H1 (cell line): ENCODE measurements around the gene IL36G. TPM values are rescaled to one million over a fixed set of nuclear protein-coding genes. Genes with fewer than 3 reads are reported as not detected.

ENCODE experiments used
- CTCF ChIA-PET: fragments of 300-600 bp; sonication (Branson Sonifier 250); formaldehyde crosslinking; loops from one replicate; lab custom pipeline; 2021; ENCODE audit not compliant: partially characterized antibody; lab: Charles Lee
- POLR2A ChIA-PET: fragments of 300-600 bp; sonication (Branson Sonifier 250); formaldehyde crosslinking; loops from one replicate; lab custom pipeline; 2021; ENCODE audit warnings: inconsistent platforms; ENCODE audit not compliant: partially characterized antibody; lab: Charles Lee
- DNase-seq, 2 experiments: peaks; one replicate each; pipeline versions ENCODE4 v3.0.0 to v3.0.0-alpha.2; 2010 to 2022; ENCODE audit warnings: low spot score in 2 of 2, low read depth in 1 of 2, mixed read lengths in 1 of 2
- FAIRE-seq: peaks from 2 replicates; lab custom pipeline; 2011; peaks lifted over from hg19 to GRCh38; lab: Jason Lieb, UNC
- H2AFZ ChIP-seq: 2 replicates; pipeline ENCODE4 v1.8.1; 2012; ENCODE audit warnings: low read length, inconsistent platforms
- H2AK5ac ChIP-seq: 2 replicates; pipeline ENCODE4 v1.6.1; 2013; ENCODE audit warnings: low read depth, low read length
- H2BK120ac ChIP-seq: replicated peaks from 2 replicates; pipeline ENCODE3; 2013; ENCODE audit warnings: low read depth, low read length, inconsistent platforms
- H2BK12ac ChIP-seq: 2 replicates; pipeline ENCODE4 v1.6.1; 2013; ENCODE audit warnings: low read depth, low read length
- H2BK15ac ChIP-seq: 2 replicates; pipeline ENCODE4 v1.6.1; 2013; ENCODE audit warnings: low read length
- H2BK20ac ChIP-seq: 2 replicates; pipeline ENCODE4 v1.6.1; 2013; ENCODE audit warnings: low read length
- H2BK5ac ChIP-seq: 2 replicates; pipeline ENCODE4 v1.6.1; 2013; ENCODE audit warnings: low read depth, low read length
- H3K14ac ChIP-seq: 2 replicates; pipeline ENCODE4 v1.6.1; 2013; ENCODE audit warnings: inconsistent platforms; ENCODE audit not compliant: insufficient read length
- H3K18ac ChIP-seq: 2 replicates; pipeline ENCODE4 v1.6.1; 2013; ENCODE audit warnings: low read length; ENCODE audit errors: extremely low read depth
- H3K23ac ChIP-seq: 2 replicates; pipeline ENCODE4 v1.6.1; 2013; ENCODE audit warnings: inconsistent platforms; ENCODE audit not compliant: insufficient read length
- H3K23me2 ChIP-seq: 2 replicates; pipeline ENCODE4 v1.6.1; 2013; ENCODE audit warnings: low read depth, low read length
- H3K27ac ChIP-seq: 2 replicates; pipeline ENCODE4 v1.6.1; 2011; ENCODE audit warnings: low read depth, low read length, inconsistent platforms
- H3K27me3 ChIP-seq, 4 experiments: replicated peaks in 1 of 4; 1 replicate in 1 of 4; 2 replicates in 3 of 4; pipeline versions ENCODE4 v1.6.1 to v1.8.1; 2011 to 2013; ENCODE audit warnings: low read length in 3 of 4, mild to moderate bottlenecking in 3 of 4, inconsistent platforms in 2 of 4, mixed read lengths in 2 of 4, moderate library complexity in 1 of 4; ENCODE audit not compliant: control insufficient read depth in 3 of 4, insufficient read depth in 3 of 4; ENCODE audit errors: extremely low read depth in 1 of 4
- H3K36me3 ChIP-seq, 4 experiments: 2 replicates each; pipeline versions ENCODE4 v1.6.1 to v1.8.1; 2011 to 2013; ENCODE audit warnings: mild to moderate bottlenecking in 4 of 4, low read length in 3 of 4, moderate library complexity in 2 of 4, control low read depth in 1 of 4, inconsistent platforms in 1 of 4; ENCODE audit not compliant: insufficient read depth in 4 of 4, control insufficient read depth in 2 of 4
- H3K4ac ChIP-seq: replicated peaks from 2 replicates; pipeline ENCODE3; 2013; ENCODE audit warnings: low read length, low read depth, mixed read lengths, inconsistent platforms; ENCODE audit not compliant: insufficient read length
- H3K4me1 ChIP-seq, 4 experiments: replicated peaks in 1 of 4; 1 replicate in 1 of 4; 2 replicates in 3 of 4; pipeline versions ENCODE4 v1.6.1 to v1.8.1; 2011 to 2013; ENCODE audit warnings: low read length in 3 of 4, inconsistent platforms in 2 of 4, mixed read lengths in 1 of 4; ENCODE audit not compliant: insufficient read depth in 4 of 4, control insufficient read depth in 3 of 4
- H3K4me2 ChIP-seq, 2 experiments: 2 replicates each; pipeline versions ENCODE4 v1.6.1 to v1.8.1; 2011 to 2013; ENCODE audit warnings: low read depth in 2 of 2, low read length in 2 of 2, control low read depth in 1 of 2, inconsistent platforms in 1 of 2, mild to moderate bottlenecking in 1 of 2; ENCODE audit not compliant: insufficient read depth in 1 of 2
- H3K4me3 ChIP-seq, 4 experiments: fragments of 200-600, 300-600 bp in 1 of 4; sonication (generic), shearing (Covaris generic), sonication (Bioruptor Twin) in 1 of 4; 2 replicates each; pipeline versions ENCODE4 v1.5.1 to v1.8.1; 2011 to 2016; ENCODE audit warnings: low read length in 4 of 4, low read depth in 3 of 4, control low read depth in 2 of 4, inconsistent platforms in 2 of 4, mild to moderate bottlenecking in 2 of 4, mixed read lengths in 1 of 4, moderate library complexity in 1 of 4; ENCODE audit not compliant: insufficient read depth in 2 of 4; ENCODE audit errors: extremely low read depth in 1 of 4
- H3K56ac ChIP-seq: replicated peaks from 2 replicates; pipeline ENCODE3; 2013; ENCODE audit warnings: low read depth, mild to moderate bottlenecking, mixed read lengths, low read length, inconsistent platforms; ENCODE audit not compliant: insufficient read length
- H3K79me1 ChIP-seq: 2 replicates; pipeline ENCODE4 v1.6.1; 2013; ENCODE audit warnings: low read depth, low read length, control low read depth
- H3K79me2 ChIP-seq, 2 experiments: 2 replicates each; pipeline versions ENCODE4 v1.6.1 to v1.8.1; 2012 to 2013; ENCODE audit warnings: low read length in 2 of 2, mild to moderate bottlenecking in 2 of 2, inconsistent platforms in 1 of 2; ENCODE audit not compliant: insufficient read depth in 2 of 2, control insufficient read depth in 1 of 2
- H3K9ac ChIP-seq, 4 experiments: replicated peaks in 1 of 4; 1 replicate in 1 of 4; 2 replicates in 3 of 4; pipeline versions ENCODE4 v1.6.1 to v1.8.1; 2011 to 2013; ENCODE audit warnings: low read depth in 3 of 4, low read length in 3 of 4, control low read depth in 2 of 4, mild to moderate bottlenecking in 2 of 4, moderate library complexity in 2 of 4, inconsistent platforms in 1 of 4; ENCODE audit errors: extremely low read depth in 1 of 4
- H3K9me3 ChIP-seq, 2 experiments: 2 replicates each; pipeline versions ENCODE4 v1.6.1 to v1.8.1; 2012 to 2013; ENCODE audit warnings: mild to moderate bottlenecking in 2 of 2, moderate library complexity in 2 of 2, control low read depth in 1 of 2, inconsistent platforms in 1 of 2, low read depth in 1 of 2, low read length in 1 of 2, mixed read lengths in 1 of 2; ENCODE audit not compliant: insufficient read depth in 2 of 2
- H4K20me1 ChIP-seq, 2 experiments: replicated peaks in 1 of 2; 2 replicates each; pipeline versions ENCODE3 to v1.8.1; 2011 to 2013; ENCODE audit warnings: inconsistent platforms in 2 of 2, low read length in 2 of 2, mild to moderate bottlenecking in 1 of 2; ENCODE audit not compliant: insufficient read depth in 2 of 2, control insufficient read depth in 1 of 2
- H4K5ac ChIP-seq: 2 replicates; pipeline ENCODE4 v1.6.1; 2013; ENCODE audit warnings: low read length, low read depth, mixed read lengths, inconsistent platforms; ENCODE audit not compliant: insufficient read length
- H4K8ac ChIP-seq: 2 replicates; pipeline ENCODE4 v1.8.0; 2013; ENCODE audit warnings: mild to moderate bottlenecking, moderate library complexity, low read length, inconsistent platforms; ENCODE audit not compliant: insufficient read depth; ENCODE audit errors: extremely low read depth
- H4K91ac ChIP-seq: replicated peaks from 2 replicates; pipeline ENCODE3; 2013; ENCODE audit warnings: low read length, mixed read lengths, inconsistent platforms; ENCODE audit not compliant: insufficient read length
- CHD2 ChIP-seq: IDR thresholded peaks from 2 replicates; pipeline ENCODE4 v1.6.1; 2012; ENCODE audit warnings: low read length, improper control_type of control experiment
- EGR1 ChIP-seq: IDR thresholded peaks from 2 replicates; pipeline ENCODE4 v1.6.1; 2011; ENCODE audit warnings: low read depth, low read length, borderline replicate concordance
- RNF2 ChIP-seq: fragments of 200-900, 300-1000 bp; sonication (generic); IDR thresholded peaks from 2 replicates; pipeline ENCODE4 v1.7.1; 2016; ENCODE audit warnings: borderline replicate concordance, low read depth, mild to moderate bottlenecking, antibody characterized with exemption, low read length; ENCODE audit not compliant: poor library complexity, severe bottlenecking; ENCODE audit errors: missing control alignments
- RXRA ChIP-seq: IDR thresholded peaks from 2 replicates; pipeline ENCODE4 v1.6.1; 2011; ENCODE audit warnings: low read depth, mild to moderate bottlenecking, low read length, moderate library complexity; ENCODE audit not compliant: insufficient read depth
- SIRT6 ChIP-seq: IDR thresholded peaks from one replicate; pipeline ENCODE4 v1.7.1; 2012; ENCODE audit warnings: low read length, inconsistent platforms
- TCF12 ChIP-seq: IDR thresholded peaks from 2 replicates; pipeline ENCODE4 v1.6.1; 2011; ENCODE audit warnings: low read depth, mild to moderate bottlenecking, low read length
- WGBS, 2 experiments: shearing (Covaris generic) in 1 of 2; methylation state at CpG; one replicate each; pipeline versions ENCODE4 v1.1.6 to v1.1.7; 2013 to 2015; ENCODE audit warnings: low lambda C conversion rate in 2 of 2, mixed read lengths in 2 of 2, inconsistent platforms in 1 of 2, low coverage in 1 of 2, missing lambda C conversion rate in 1 of 2; ENCODE audit not compliant: insufficient replicate concordance in 2 of 2, insufficient coverage in 1 of 2, insufficient read length in 1 of 2; ENCODE audit errors: extremely low coverage in 1 of 2, missing lambda C conversion rate in 1 of 2; 5-methylcytosine and 5-hydroxymethylcytosine counted together
- polyA plus RNA-seq, 7 experiments: library from polyadenylated mRNA; depleted of rRNA in 3 of 7; stranded (reverse) in 5 of 7; unstranded in 2 of 7; fragments of >200 nt in 5 of 7; fragments of 200-250 nt in 2 of 7; gene quantifications; 1 replicate in 5 of 7; 2 replicates in 1 of 7; 4 replicates in 1 of 7; pipeline versions ENCODE4 v1.2.1 to v1.2.3, GENCODE V29; 2011 to 2013; ENCODE audit warnings: missing spikeins in 2 of 7, mixed read lengths in 2 of 7
- total RNA-seq: library from RNA; stranded (reverse); fragmentation: NEBNext Ultra II Directional; extraction: Animal tissue kit (Norgen Biotek cat#: 25700); gene quantifications from 2 replicates; pipeline ENCODE4 v1.2.1, GENCODE V29; 2021

IL36G gene
- total and polyA plus RNA-seq, 2 of the 8 experiments (the other 6 are each of a cell fraction or from before 2014, with no cell fraction given): 0.39 TPM; not detected in 1

- Histone ChIP-seq H3K56ac (no peak overlapping the region), H4K8ac (no peak overlapping the region), H3K23me2 (no peaks in the 10 kb centered on the region), H2BK120ac (no peak overlapping the region), H2AK5ac (no peak overlapping the region), H3K14ac (no peak overlapping the region), H3K27ac (no peak overlapping the region), H3K4me1 (no peaks in the 10 kb centered on the region), H3K9ac (no peak overlapping the region), H3K23ac (no peak overlapping the region), H2BK20ac (no peak overlapping the region), H3K36me3 (no peaks in the 10 kb centered on the region), H3K4me3 (no peak overlapping the region), H4K91ac (no peak overlapping the region), H2BK15ac (no peak overlapping the region), H4K20me1 (no peaks in the 10 kb centered on the region), H3K4me2 (no peak overlapping the region), H3K4ac (no peak overlapping the region), H2BK5ac (no peak overlapping the region), H2AFZ (no peak overlapping the region), H3K79me1 (no peaks in the 10 kb centered on the region), H4K5ac (no peak overlapping the region), H3K18ac (no peak overlapping the region), H2BK12ac (no peak overlapping the region), H3K27me3 (no peaks in the 10 kb centered on the region; a peak in 1 of 7 replicates), H3K79me2 (no peaks in the 10 kb centered on the region), H3K9me3 (no peaks in the 10 kb centered on the region)
- DNase-seq (no peak), FAIRE-seq (no peak)
- no peak for TF ChIP-seq EGR1
- no peak for TF ChIP-seq RNF2
- TF ChIP-seq SIRT6: no peak
- TF ChIP-seq CHD2: no peak
- no peak for TF ChIP-seq TCF12
- TF ChIP-seq RXRA: no peak
- WGBS, 2 experiments: 88% methylated on average over 3 of the region's 3 CpGs; no CpG with 5 or more reads in 1 of the 2 experiments
- ChIA-PET POLR2A (no interaction called here), CTCF (interaction anchor here (2.8 kb wide), 1 partner anchor 46 kb away, joined by 8 read pairs; no protein-coding TSS in a partner anchor)
These were observed 56.2 kb downstream of the IL36G start for GRCh38 chr2:113034016-113034415.
